Measurements from ENCODE around the gene TMEM131.

TMEM131 gene

DNA sequence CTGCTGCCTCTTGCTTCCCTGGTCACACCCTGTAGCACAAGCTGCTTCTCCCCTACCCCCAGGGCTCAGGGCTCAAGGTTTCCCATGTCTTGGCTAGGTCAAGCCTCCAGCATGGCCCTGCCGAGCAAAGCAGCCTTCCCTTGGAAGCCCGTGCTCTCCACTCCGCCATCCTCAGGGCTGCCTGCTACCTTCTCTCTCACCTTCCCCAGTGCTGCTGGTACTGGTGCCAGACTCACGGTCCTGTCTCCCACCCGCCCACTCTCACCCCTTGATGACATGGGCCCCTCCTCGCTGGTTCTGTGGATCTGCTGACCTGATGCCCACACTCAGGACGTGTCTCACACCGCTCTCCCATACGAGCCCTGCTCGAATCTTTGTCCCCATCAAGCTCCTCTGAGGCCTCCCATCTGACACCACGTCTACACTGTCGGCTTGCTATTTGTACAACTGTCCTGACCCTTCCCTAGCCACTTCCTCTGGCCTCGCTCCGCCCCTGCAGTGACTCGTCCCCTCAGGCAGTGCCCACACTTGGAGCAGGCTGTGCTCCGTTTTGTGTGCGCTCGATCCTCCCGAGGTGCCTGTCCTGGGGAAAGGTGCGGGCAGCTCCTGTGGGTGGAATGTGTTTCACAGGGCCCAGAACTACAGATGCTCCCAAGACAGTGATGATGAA is 232.4 kb downstream of the TMEM131 start:
- no peak for DNase-seq
- no peak for ATAC-seq

- DNase-seq (peak; percentile 56), ATAC-seq (peak; percentile 61)
Measured at GRCh38 chr2:97761192-97761591, 234.6 kb downstream of the TMEM131 start.

GRCh38 chr2:97760480-97761049 is 235.2 kb downstream of the TMEM131 start:
- DNase-seq (no peak), ATAC-seq (no peak)

DNA sequence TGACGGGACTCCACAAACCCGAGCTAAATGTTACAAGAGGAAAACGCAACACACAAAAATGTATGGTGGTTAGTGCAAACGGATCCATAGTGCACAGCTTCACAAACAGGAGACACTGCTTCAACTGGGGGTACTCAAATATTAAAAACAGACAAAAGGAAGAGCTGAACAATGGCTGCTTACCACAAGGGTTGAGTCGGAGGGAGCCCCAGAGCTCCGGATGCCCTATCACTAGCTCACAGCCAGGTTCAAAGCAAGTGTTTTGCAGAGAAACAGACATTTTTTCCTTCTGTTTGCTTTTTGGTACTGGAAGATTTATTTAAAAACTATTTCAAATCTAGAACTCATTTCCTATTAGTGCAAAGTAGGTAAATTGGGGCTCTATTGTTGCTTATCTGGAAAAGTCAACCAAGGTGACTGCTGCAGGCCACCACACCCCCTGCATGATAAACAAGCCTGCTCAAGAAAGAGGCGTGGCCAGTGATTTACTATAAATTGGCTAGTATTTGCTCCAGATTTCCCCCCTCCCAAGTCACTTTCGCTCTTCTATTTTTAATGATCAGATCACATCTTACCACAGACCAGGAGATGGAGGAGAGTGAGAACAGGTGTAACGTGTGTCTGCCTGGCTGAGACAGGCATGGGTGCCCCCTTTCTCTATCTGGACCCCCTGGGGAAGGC is 235.9 kb downstream of the TMEM131 start:
- DNase-seq (no peak), ATAC-seq (no peak)

GRCh38 chr2:97758131-97758705 is 237.5 kb downstream of the TMEM131 start:
- ATAC-seq (no peak), DNase-seq (no peak)

DNA sequence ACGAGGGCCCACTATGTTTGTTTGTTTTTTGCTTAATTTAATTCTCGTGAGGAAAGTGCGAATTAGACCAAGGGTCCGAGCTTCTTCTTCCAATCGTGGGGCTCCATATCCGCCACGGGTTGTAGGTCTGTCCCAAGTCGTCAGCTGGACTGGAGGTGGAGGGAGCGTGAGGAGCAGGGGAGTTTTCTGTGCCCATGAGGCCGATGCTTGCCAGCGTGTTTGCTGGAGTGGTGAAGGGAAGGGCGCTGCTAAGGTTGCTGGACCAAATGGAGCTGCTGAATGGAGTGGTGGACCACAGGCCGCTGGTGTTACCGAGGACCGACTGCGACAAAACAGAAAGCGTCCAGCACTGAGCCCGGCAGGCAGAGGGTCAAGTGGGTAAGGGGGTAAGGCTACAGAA is 238.7 kb downstream of the TMEM131 start:
- DNase-seq (no peak), ATAC-seq (no peak)

- ATAC-seq: no peak
- no peak for DNase-seq
Measured at GRCh38 chr2:97755491-97755890, 240.3 kb downstream of the TMEM131 start.

- ATAC-seq: no peak
Measured at GRCh38 chr2:97754690-97755346, 240.9 kb downstream of the TMEM131 start.

GRCh38 chr2:97752342-97753334 is 243.1 kb downstream of the TMEM131 start:
- DNase-seq (no peak), ATAC-seq (no peak)

More at GRCh38 chr2:97754690-97755346, 240.9 kb downstream of the TMEM131 start:
- no peak for DNase-seq

GRCh38 chr2:97751752-97752151 is 244.0 kb downstream of the TMEM131 start:
- DNase-seq (no peak), ATAC-seq (no peak)

DNA sequence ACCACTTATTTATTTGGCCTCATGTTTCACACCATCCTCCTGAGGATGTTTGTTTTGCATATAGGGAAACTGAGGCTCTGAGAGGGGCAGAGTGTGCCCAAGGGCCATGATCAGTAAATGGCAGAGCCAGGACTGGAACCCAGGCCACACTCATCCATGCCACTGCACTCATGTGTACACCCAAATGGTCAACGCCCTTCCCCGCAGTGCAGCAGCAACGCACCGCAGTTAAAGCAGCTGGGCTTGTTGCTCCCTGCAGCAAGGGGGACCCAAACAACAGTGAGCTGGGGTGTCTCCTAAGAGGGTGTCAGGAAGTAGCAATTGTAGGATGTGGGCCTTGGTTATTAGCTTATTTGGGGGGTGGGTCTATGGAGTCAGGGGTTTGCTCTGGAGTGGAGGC is 245.7 kb downstream of the TMEM131 start:
- DNase-seq (no peak), ATAC-seq (no peak)

DNA sequence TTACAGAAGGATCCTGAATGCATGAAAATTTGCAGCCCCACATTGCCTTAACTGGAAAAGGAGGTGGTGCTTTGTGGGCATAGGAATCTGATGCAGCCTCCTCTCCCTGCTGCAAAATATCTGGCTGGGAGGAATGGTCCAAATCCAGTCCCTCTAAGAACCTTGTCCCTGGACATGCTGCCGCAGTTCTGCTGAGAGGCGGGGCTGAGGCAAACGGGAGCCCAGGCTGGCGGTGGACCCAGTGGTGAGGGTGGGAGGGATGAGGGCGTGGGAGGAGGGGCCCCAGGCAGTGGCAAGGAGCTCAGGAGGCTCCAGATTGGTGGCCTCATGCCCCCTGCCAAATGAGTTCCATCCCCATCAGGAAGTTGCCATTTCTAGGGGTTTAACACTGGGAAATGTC is 246.2 kb downstream of the TMEM131 start:
- ATAC-seq: no peak
- DNase-seq: no peak

- ATAC-seq (no peak), DNase-seq (no peak)
Measured at GRCh38 chr2:97747716-97748115, 248.0 kb downstream of the TMEM131 start.

GRCh38 chr2:97747285-97747684 is 248.5 kb downstream of the TMEM131 start:
- no peak for DNase-seq
- ATAC-seq: peak; percentile 3

GRCh38 chr2:97745474-97746174 is 250.1 kb downstream of the TMEM131 start:
- peak; percentile 77 for ATAC-seq
- DNase-seq: peak; percentile 62

DNA sequence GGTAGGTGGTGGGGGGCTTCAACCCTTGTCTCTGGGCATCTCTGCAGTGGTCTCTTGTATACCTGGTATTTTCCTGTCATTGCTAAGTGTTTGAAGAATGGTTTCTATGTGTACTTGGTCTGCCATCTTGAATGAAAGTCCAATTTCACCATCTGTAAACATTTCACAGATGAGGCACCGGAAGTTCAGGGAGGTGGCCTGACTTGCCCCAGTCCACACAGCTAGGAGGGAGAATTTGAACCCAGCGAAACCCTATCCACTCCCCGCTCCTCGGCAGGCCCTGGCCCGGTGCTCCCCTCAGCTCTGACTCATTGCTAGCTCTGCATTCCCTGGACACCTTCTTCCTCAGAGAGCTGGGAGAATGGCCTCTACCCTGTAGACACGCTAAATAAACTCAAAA is 251.8 kb downstream of the TMEM131 start:
- DNase-seq: no peak
- ATAC-seq: no peak

DNA sequence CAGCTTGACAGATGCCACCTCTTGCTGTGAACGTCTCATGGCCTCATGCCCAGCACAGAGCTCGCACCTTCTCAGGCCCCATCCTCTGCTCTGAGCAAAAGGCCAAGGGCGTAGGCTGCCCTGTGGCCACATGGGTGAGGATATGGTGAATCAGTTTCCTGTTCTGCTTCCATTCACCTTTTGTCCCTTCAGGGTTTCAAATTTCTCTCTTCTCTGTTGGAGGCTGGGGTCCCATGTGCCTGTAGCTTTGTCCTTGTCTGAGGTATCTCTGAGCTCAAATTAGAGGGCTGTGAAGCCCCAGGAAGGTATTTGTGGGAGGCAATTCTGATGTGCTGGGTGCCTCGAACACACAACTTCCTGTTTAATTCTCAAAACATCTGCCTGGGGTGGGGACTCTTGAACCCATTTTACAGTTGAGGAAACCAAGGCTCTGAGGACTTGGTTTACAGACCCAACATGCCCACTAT is 253.3 kb downstream of the TMEM131 start:
- DNase-seq (peak; percentile 66), ATAC-seq (peak; percentile 86)

- no peak for DNase-seq
- no peak for ATAC-seq
Measured at GRCh38 chr2:97741686-97742085, 254.1 kb downstream of the TMEM131 start.

GRCh38 chr2:97741251-97741650 is 254.5 kb downstream of the TMEM131 start:
- DNase-seq (no peak), ATAC-seq (no peak)

DNA sequence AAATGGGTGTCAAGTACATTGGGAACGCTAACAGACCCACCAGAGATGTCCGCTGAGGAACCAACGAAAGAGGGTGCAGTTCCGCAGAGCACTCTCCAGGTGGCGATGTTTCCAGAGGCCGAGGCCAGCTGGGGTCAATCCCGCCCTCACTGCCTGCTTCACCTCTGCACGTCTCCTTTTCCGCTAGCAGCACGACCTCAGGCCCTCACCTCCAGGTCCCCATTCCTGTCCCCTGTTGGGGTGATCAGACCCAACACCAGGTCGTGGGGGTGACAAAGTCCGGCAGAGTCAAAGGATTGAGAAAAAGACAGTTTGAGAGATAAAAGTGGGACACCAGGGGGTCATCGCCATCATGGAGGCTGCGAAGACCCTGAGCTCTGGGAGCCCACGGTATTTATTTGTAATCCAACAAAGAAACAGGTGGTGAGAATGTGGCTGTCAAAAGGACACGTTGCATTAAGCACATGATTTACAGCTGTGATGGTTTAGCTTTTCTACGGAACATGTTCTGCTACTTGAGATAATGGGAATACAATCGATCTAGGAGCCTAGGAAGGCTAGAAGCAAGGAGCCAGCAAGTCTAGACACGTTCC is 255.1 kb downstream of the TMEM131 start:
- peak; percentile 70 for DNase-seq
- no peak for ATAC-seq
